Psoas muscle (tissue), 8 donors: ENCODE results near the gene AMMECR1L. TPM values are rescaled to one million over a fixed set of nuclear protein-coding genes. Genes with fewer than 3 reads are reported as not detected.
"Not testable (repeated sequence)": the region's sequence is repeated elsewhere in the genome, so short reads cannot be mapped to it uniquely, and the experiment has no call there.

ENCODE experiments used
- ATAC-seq, 4 donors: fragments of 200-7000 bp; cut with Tn5 transposase; one replicate each; pipeline ENCODE4 v1.9.1; 2020; ENCODE audit warnings: moderate library complexity in 3 of 4, mild to moderate bottlenecking in 2 of 4
- DNase-seq, 2 donors: peaks; one replicate each; pipeline ENCODE4 v3.0.0-alpha.2; 2020
- H3K27ac ChIP-seq: fragments of 200-600 bp; one replicate; pipeline ENCODE4 v1.8.0; 2022
- H3K27me3 ChIP-seq, 3 donors: fragments of 200-600 bp in 1 of 3; one replicate each; pipeline versions ENCODE4 v1.6.1 to v1.8.0; 2013 to 2022; ENCODE audit warnings: low read length in 2 of 3, mild to moderate bottlenecking in 2 of 3, moderate library complexity in 1 of 3; ENCODE audit not compliant: insufficient read depth in 3 of 3
- H3K36me3 ChIP-seq, 2 donors: fragments of 200-600 bp in 1 of 2; one replicate each; pipeline versions ENCODE4 v1.6.1 to v1.8.0; 2013 to 2022; ENCODE audit warnings: low read depth in 1 of 2, mild to moderate bottlenecking in 1 of 2, moderate library complexity in 1 of 2; ENCODE audit not compliant: insufficient read depth in 1 of 2
- H3K4me1 ChIP-seq: fragments of 200-600 bp; one replicate; pipeline ENCODE4 v1.8.0; 2022
- H3K4me3 ChIP-seq: fragments of 200-600 bp; one replicate; pipeline ENCODE4 v1.8.0; 2022; ENCODE audit warnings: mild to moderate bottlenecking
- H3K9me3 ChIP-seq: fragments of 200-600 bp; one replicate; pipeline ENCODE4 v1.8.0; 2022
- CTCF ChIP-seq: fragments of 200-600 bp; IDR thresholded peaks from one replicate; pipeline ENCODE4 v1.8.0; 2022; ENCODE audit warnings: antibody characterized with exemption
- WGBS, 3 donors: extraction: QIAGEN DNeasy Blood & Tissue Kit; methylation state at CpG; one replicate each; pipeline versions ENCODE4 v1.1.6 to v1.1.7; 2013; 5-methylcytosine and 5-hydroxymethylcytosine counted together
- intact Hi-C, 2 donors: fragments of 100-400 bp; cut with DNase I; formaldehyde crosslinking; loops; one replicate each; pipeline versions ENCODE4 v1.11.0 to v1.14.2; 2022
- polyA plus RNA-seq, 3 donors: library from polyadenylated mRNA; stranded (reverse); fragments of 200-250 nt; gene quantifications; one replicate each; pipeline ENCODE4 v1.2.3, GENCODE V29; 2013
- total RNA-seq, 4 donors: library from RNA; stranded (reverse); fragmentation: NEBNext Ultra II Directional in 2 of 4; extraction: Animal tissue kit (Norgen Biotek cat#: 25700) in 2 of 4; gene quantifications; one replicate each; pipeline versions ENCODE4 v1.2.1 to v1.2.4, GENCODE V29; 2021 to 2023
- donor health status: healthy with polysubstance abuse.
- donor health status: DM: no; HTN: no; CAD: no; lungs with moderate emphysema.
- donor health status: Bipolar disorder and iron deficiency.
- donor health status: healthy.
- donor health status: DM: yes; HTN: yes; CAD: no.
- donor health status: DM: no; HTN: no; CAD: no.
- donor health status: DM: no; HTN: no; CAD: no.
- donor health status: DM: yes; HTN: yes; CAD: no.

AMMECR1L gene
- total and polyA plus RNA-seq, 7 donors = 6.2 to 14.8 (median 11.0) TPM

- 42 to 54% (median 44%) methylated on average over 6 of the region's 6 CpGs for WGBS, 3 donors
- intact Hi-C loops = no loop called here
- ATAC-seq (no peak), DNase-seq (no peak)
- Histone ChIP-seq H3K9me3 (no peaks in the 10 kb centered on the region), H3K27me3 (peaks cover 0 to 17% (median 4%) of the 10 kb centered on the region in 3 donors), H3K4me1 (no peaks in the 10 kb centered on the region), H3K36me3 (no peaks in the 10 kb centered on the region), H3K27ac (no peak overlapping the region), H3K4me3 (no peak overlapping the region)
- TF ChIP-seq CTCF = no peak
Observed at GRCh38 chr2:127909019-127909418, 23.3 kb upstream of the AMMECR1L start.

GRCh38 chr2:127907733-127908400 is 22.1 kb upstream of the AMMECR1L start:
- H3K27me3 ChIP-seq = peaks cover 0 to 17% (median 4%) of the 10 kb centered on the region in 3 donors
- H3K36me3 ChIP-seq, intact Hi-C loops, ATAC-seq, H3K27ac ChIP-seq, H3K4me3 ChIP-seq, H3K4me1 ChIP-seq, DNase-seq, H3K9me3 ChIP-seq: not testable (repeated sequence)
- 87 to 93% (median 92%) methylated on average over 12 of the region's 12 CpGs for WGBS, 3 donors

DNA sequence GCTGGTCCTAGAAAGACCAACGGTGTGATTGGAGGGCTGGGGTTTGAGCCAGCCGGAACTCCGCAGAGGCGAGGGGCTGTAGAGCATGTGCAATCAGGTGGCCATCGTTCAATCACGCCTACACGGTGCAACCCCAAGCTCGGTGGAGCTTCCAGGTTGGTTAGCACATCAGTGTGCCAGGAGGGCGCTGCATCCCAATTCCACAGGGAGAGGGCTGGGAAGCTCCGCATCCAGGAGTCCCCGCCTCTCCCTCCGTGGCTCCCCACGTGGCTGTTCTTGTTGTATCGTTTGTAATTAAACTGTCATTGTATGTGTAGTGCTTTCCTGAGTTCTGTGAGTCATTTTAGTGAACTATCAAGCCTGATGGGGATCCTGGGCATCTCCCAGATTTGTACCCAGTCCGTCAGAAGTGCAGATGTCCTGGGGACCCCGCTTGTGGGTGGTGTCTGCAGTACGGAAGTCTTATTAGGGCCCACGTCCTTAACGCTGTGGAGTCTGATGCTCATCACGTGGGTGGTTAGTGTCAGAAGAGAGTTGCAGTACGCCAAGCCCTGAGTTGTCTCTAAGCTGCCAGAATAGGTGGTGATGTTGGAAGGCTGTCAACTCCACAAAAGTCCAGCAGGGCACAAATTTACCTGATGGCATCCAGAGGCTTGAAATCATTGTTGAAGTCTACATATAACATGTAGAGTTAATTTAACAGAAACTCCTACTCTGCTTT is 20.6 kb upstream of the AMMECR1L start:
- no peak for ATAC-seq
- intact Hi-C loops = no loop called here
- TF ChIP-seq CTCF = no peak

DNA sequence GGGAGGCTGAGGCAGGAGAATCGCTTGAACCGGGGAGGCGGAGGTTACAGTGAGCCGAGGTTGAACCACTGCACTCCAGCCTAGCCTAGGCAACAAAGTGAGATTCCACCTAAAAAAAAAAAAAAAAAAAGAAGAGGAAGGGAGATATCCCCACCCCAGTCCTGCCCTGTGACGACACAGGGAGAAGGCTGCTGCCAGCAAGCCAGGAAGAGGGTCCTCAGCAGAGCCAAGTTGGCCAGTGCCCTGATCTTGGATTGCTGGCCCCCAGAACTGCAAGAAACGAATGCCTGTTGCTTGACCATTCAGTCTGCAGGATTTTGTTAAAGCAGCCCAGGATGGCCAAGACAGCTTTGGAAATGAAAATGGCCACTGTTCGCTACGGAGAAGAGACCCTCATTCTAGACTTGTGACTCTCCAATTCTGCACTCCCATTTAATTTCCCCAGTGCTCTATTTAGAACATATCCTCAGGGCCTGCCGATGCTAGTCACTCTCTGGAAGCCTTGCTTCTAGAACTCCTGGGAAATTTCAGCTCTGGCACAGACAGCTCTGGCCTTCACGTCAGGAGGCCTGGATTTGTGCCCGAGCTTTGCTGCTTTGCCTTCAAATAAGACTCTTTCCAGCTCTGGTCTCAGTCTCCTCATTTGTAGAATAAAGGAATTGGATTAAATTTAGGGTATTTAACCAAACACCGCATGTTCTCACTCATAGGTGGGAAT is 15.7 kb upstream of the AMMECR1L start:
- intact Hi-C loops = no loop called here
- no peak overlapping the region for H3K4me3 ChIP-seq
- no peak for TF ChIP-seq CTCF
- peaks cover 0 to 11% (median 2%) of the 10 kb centered on the region in 3 donors for H3K27me3 ChIP-seq
- 59 to 68% (median 62%) methylated on average over 12 of the region's 12 CpGs for WGBS, 3 donors
- no peaks in the 10 kb centered on the region for H3K36me3 ChIP-seq
- H3K9me3 ChIP-seq = no peaks in the 10 kb centered on the region
- H3K4me1 ChIP-seq = no peaks in the 10 kb centered on the region
- DNase-seq (peak; percentile 45 to 70), ATAC-seq (no peak)
- no peak overlapping the region for H3K27ac ChIP-seq

More for the DNA sequence above, 20.6 kb upstream of the AMMECR1L start:
- Histone ChIP-seq H3K9me3 (no peaks in the 10 kb centered on the region), H3K4me3 (no peak overlapping the region), H3K27me3 (peaks cover 0 to 17% (median 4%) of the 10 kb centered on the region in 3 donors), H3K27ac (no peak overlapping the region), H3K36me3 (no peaks in the 10 kb centered on the region), H3K4me1 (no peaks in the 10 kb centered on the region)
- 46 to 57% (median 51%) methylated on average over 21 of the region's 21 CpGs for WGBS, 3 donors
- no peak for DNase-seq
